ENCODE data around the gene BABAM1. TPM values are rescaled to one million over a fixed set of nuclear protein-coding genes. Genes with fewer than 3 reads are reported as not detected.
"Not testable (repeated sequence)": the region's sequence is repeated elsewhere in the genome, so short reads cannot be mapped to it uniquely, and the experiment has no call there.

Gene BABAM1
- polyA plus RNA-seq, 3 donors = 76.9 to 106 (median 90.3) TPM

DNA sequence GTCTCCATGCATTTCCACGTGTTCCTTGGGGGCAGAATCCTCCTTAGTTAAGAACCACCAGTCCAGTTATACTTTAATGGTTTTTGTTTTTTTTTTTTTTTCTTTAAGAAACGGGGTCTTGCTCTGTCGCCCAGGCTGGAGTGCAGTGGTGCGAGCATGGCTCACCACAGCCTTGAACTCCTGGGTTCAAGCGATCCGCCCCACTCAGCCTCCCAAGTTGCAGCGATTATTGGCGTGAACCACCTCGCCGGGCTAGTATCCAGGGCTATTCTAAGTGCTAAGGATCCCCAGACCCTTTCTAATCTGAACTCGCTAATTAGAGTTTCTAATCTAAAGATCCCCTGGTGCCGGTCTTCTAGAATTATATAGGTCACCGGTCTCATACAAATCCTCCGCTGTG, 26.4 kb downstream of the BABAM1 start:
- H3K9me3 Mint-ChIP-seq = peaks cover 4 to 12% (median 9%) of the 10 kb centered on the region in 7 donors
- DNase-seq = no peak
- H3K27me3 Mint-ChIP-seq (ENCODE audit: low read depth in 3 of 3) = peaks cover 0 to 8% (median 0%) of the 10 kb centered on the region in 3 donors
- Histone ChIP-seq H3K4me3 (replicated peaks in 1 of 3; ENCODE audit: low read depth in 2 of 3, low read length in 3 of 3) (no peak overlapping the region), H3K27ac (ENCODE audit: low read depth in 1 of 2, low read length in 2 of 2) (no peak overlapping the region), H3K9ac (ENCODE audit: insufficient read depth, low read length, poor library complexity, severe bottlenecking) (no peak overlapping the region), H3K4me2 (replicated peaks; ENCODE audit: extremely low read depth, low read length, poor library complexity, severe bottlenecking) (no peak overlapping the region), H4K20me1 (ENCODE audit: insufficient read depth, low read length) (no peaks in the 10 kb centered on the region), H3K4me1 (ENCODE audit: control insufficient read depth in 1 of 2, insufficient read depth in 2 of 2, low read length in 2 of 2) (peaks cover 12 to 15% of the 10 kb centered on the region in 2 donors), H3K27me3 (ENCODE audit: control insufficient read depth in 2 of 2, insufficient read depth in 2 of 2, low read length in 2 of 2) (no peaks in the 10 kb centered on the region), H2AFZ (ENCODE audit: insufficient read depth, low read depth, low read length, poor library complexity, severe bottlenecking) (no peak overlapping the region), H3K9me3 (replicated peaks in 1 of 2; ENCODE audit: control insufficient read depth in 1 of 2, insufficient read depth in 1 of 2, low read length in 2 of 2) (peaks cover 6 to 10% of the 10 kb centered on the region in 2 donors), H3K36me3 (replicated peaks in 1 of 2; ENCODE audit: control insufficient read depth in 1 of 2, insufficient read depth in 2 of 2, low read length in 2 of 2) (peaks cover 11 to 22% of the 10 kb centered on the region in 2 donors), H3K79me2 (ENCODE audit: insufficient read depth, low read length) (peaks cover 9% of the 10 kb centered on the region)
- intact Hi-C loops (cut with micrococcal nuclease) = loop anchor here (5.0 to 10.0 kb wide), 2 partner anchors 91 to 94 kb away; no protein-coding TSS in a partner anchor
- H3K4me3 Mint-ChIP-seq = no peak overlapping the region
- no peak for TF ChIP-seq CTCF (IDR thresholded peaks at IDR 0.05)
- no peak overlapping the region for H3K27ac Mint-ChIP-seq
- H3K4me1 Mint-ChIP-seq = peaks cover 9% of the 10 kb centered on the region
- WGBS (ENCODE audit: insufficient coverage) = 100% methylated on average over 8 of the region's 14 CpGs
- H3K36me3 Mint-ChIP-seq = peaks cover 11 to 37% of the 10 kb centered on the region in 2 donors

DNA sequence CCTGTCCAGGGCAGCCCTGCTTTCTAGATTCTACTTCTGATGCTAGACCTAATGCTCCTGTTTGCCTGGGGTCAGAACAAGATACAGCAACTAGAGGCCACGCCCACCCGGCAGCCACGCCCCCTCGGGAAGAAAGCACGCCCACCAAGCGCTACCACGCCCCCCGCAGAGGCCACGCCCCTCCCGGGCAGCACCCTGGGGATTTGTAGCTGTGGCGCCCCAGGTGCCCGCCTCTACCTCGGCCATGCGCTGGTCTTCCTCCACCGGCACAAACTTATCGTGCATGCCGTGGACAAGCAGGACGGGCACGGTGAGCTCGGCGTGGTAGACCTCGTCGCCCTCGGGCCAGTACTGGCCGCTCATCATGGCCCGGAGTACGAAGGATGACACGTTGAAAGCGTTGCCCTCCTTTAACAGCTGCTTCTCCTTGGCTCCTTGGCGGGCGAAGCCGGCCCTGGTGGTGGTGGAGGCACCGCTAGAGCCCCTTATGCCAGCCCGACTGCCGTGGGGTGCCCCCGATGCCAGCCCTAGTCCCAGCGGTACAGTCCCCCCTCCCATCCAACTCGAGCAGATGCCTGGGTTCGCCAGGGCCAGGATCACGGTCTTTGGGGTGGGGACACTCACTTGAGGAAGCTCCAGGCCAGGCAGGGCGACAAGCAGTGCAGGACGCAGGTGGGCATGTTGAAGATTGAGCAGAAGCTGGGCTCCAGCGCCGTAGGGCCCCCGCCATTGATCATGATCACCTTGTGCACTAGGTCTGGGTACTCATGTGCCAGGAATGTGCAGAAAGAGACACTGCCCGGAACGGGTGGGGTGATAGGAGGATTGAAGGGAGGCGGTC, 27.0 kb downstream of the BABAM1 start:
- H3K4me1 Mint-ChIP-seq = peaks cover 9% of the 10 kb centered on the region
- no peak overlapping the region for H3K4me3 Mint-ChIP-seq
- peaks cover 4 to 14% (median 12%) of the 10 kb centered on the region in 7 donors for H3K9me3 Mint-ChIP-seq
- no peak for TF ChIP-seq CTCF (IDR thresholded peaks at IDR 0.05)
- no peak overlapping the region for H3K27ac Mint-ChIP-seq
- peaks cover 6 to 12% of the 10 kb centered on the region in 2 donors for H3K9me3 ChIP-seq (replicated peaks in 1 of 2; ENCODE audit: control insufficient read depth in 1 of 2, insufficient read depth in 1 of 2, low read length in 2 of 2)
- peaks cover 14 to 44% of the 10 kb centered on the region in 2 donors for H3K36me3 Mint-ChIP-seq
- DNase-seq = no peak
- H3K4me2 ChIP-seq (replicated peaks; ENCODE audit: extremely low read depth, low read length, poor library complexity, severe bottlenecking) = no peak overlapping the region
- no peaks in the 10 kb centered on the region for H4K20me1 ChIP-seq (ENCODE audit: insufficient read depth, low read length)
- no peak overlapping the region for H3K27ac ChIP-seq (ENCODE audit: low read depth in 1 of 2, low read length in 2 of 2)
- H3K4me3 ChIP-seq (replicated peaks in 1 of 3; ENCODE audit: low read depth in 2 of 3, low read length in 3 of 3) = no peak overlapping the region
- H3K9ac ChIP-seq (ENCODE audit: insufficient read depth, low read length, poor library complexity, severe bottlenecking) = no peak overlapping the region
- 91% methylated on average over 48 of the region's 48 CpGs for WGBS (ENCODE audit: insufficient coverage)
- H3K79me2 ChIP-seq (ENCODE audit: insufficient read depth, low read length) = peaks cover 14% of the 10 kb centered on the region
- H3K27me3 Mint-ChIP-seq (ENCODE audit: low read depth in 3 of 3) = peaks cover 0 to 6% (median 0%) of the 10 kb centered on the region in 3 donors
- intact Hi-C loops (cut with micrococcal nuclease) = loop anchor here (5.0 to 10.0 kb wide), 2 partner anchors 91 to 93 kb away; no protein-coding TSS in a partner anchor
- no peaks in the 10 kb centered on the region for H3K27me3 ChIP-seq (ENCODE audit: control insufficient read depth in 2 of 2, insufficient read depth in 2 of 2, low read length in 2 of 2)
- H3K36me3 ChIP-seq (replicated peaks in 1 of 2; ENCODE audit: control insufficient read depth in 1 of 2, insufficient read depth in 2 of 2, low read length in 2 of 2) = peaks cover 11 to 27% of the 10 kb centered on the region in 2 donors
- H3K4me1 ChIP-seq (ENCODE audit: control insufficient read depth in 1 of 2, insufficient read depth in 2 of 2, low read length in 2 of 2) = peaks cover 12 to 15% of the 10 kb centered on the region in 2 donors
- H2AFZ ChIP-seq (ENCODE audit: insufficient read depth, low read depth, low read length, poor library complexity, severe bottlenecking) = no peak overlapping the region

DNA sequence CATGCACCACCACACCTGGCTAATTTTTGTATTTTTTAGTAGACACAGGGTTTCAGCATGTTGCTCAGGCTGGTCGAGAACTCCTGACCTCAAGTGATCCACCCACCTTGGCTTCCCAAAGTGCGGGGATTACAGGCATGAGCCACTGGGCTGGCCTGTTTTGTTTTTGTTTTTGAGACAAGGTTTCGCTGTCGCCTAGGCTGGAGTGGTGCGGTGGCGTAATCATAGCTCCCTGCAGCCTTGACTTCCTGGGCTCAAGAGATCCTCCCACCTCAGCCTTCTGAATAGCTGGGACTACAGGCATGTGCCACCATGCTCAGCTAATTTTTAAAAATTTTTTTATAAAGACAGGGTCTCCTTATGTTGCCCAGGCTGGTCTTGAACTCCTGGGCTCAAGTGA, 28.3 kb downstream of the BABAM1 start:
- Histone ChIP-seq H3K36me3 (replicated peaks in 1 of 2; ENCODE audit: control insufficient read depth in 1 of 2, insufficient read depth in 2 of 2, low read length in 2 of 2) (peaks cover 11 to 27% of the 10 kb centered on the region in 2 donors), H3K79me2 (ENCODE audit: insufficient read depth, low read length) (peaks cover 14% of the 10 kb centered on the region), H3K4me1 (ENCODE audit: control insufficient read depth in 1 of 2, insufficient read depth in 2 of 2, low read length in 2 of 2) (peaks cover 8 to 10% of the 10 kb centered on the region in 2 donors), H3K9me3 (replicated peaks in 1 of 2; ENCODE audit: control insufficient read depth in 1 of 2, insufficient read depth in 1 of 2, low read length in 2 of 2) (peaks cover 6 to 12% of the 10 kb centered on the region in 2 donors)
- Mint-ChIP-seq H3K36me3 (peaks cover 12 to 49% of the 10 kb centered on the region in 2 donors), H3K9me3 (peaks cover 4 to 14% (median 12%) of the 10 kb centered on the region in 7 donors)
- WGBS (ENCODE audit: insufficient coverage) = no CpG with 5 or more reads among the region's 6 CpGs
- H3K27ac Mint-ChIP-seq; DNase-seq; H3K4me1 Mint-ChIP-seq; H3K27me3 ChIP-seq (ENCODE audit: control insufficient read depth in 2 of 2, insufficient read depth in 2 of 2, low read length in 2 of 2); H3K4me2 ChIP-seq (replicated peaks; ENCODE audit: extremely low read depth, low read length, poor library complexity, severe bottlenecking); H2AFZ ChIP-seq (ENCODE audit: insufficient read depth, low read depth, low read length, poor library complexity, severe bottlenecking); H3K27me3 Mint-ChIP-seq (ENCODE audit: low read depth in 3 of 3); H3K9ac ChIP-seq (ENCODE audit: insufficient read depth, low read length, poor library complexity, severe bottlenecking); H3K27ac ChIP-seq (ENCODE audit: low read depth in 1 of 2, low read length in 2 of 2); H3K4me3 Mint-ChIP-seq; H4K20me1 ChIP-seq (ENCODE audit: insufficient read depth, low read length); H3K4me3 ChIP-seq (replicated peaks in 1 of 3; ENCODE audit: low read depth in 2 of 3, low read length in 3 of 3): not testable (repeated sequence)
- intact Hi-C loops (cut with micrococcal nuclease) = loop anchor here in 1 of 2 donors (10.0 kb wide), 1 partner anchor 89 kb away; no protein-coding TSS in a partner anchor
